GM10248 (cell line): ENCODE data around the gene TTF1.

ENCODE experiments used
- CTCF ChIA-PET: fragments of 300-600 bp; sonication (Branson Sonifier 250); formaldehyde crosslinking; extraction: SDS; loops from one replicate; lab custom pipeline; 2021; ENCODE audit warnings: antibody characterized with exemption; lab: Yijun Ruan, JAX
- POLR2A ChIA-PET: fragments of 350-650 bp; sonication (Branson Sonifier 250); formaldehyde crosslinking; extraction: SDS; loops from one replicate; lab custom pipeline; 2020; ENCODE audit warnings: antibody characterized with exemption; lab: Yijun Ruan, JAX
- DNase-seq: peaks from one replicate; pipeline ENCODE4 v3.0.0; 2012; ENCODE audit errors: extremely low spot score
- CTCF ChIP-seq: IDR thresholded peaks from 2 replicates; pipeline ENCODE4 v1.5.1; 2012; ENCODE audit warnings: mild to moderate bottlenecking, low read depth; ENCODE audit errors: extremely low read depth, missing control alignments, control extremely low read depth

Gene TTF1

GRCh38 chr9:132415181-132415580, 8.5 kb upstream of the TTF1 start:
- no peak for TF ChIP-seq CTCF
- CTCF ChIA-PET, result interaction anchor here (1.1 to 2.2 kb wide), 6 partner anchors 10 to 159 kb away, joined by 3 to 10 read pairs (median 4); no protein-coding TSS in a partner anchor
- DNase-seq, result no peak
- POLR2A ChIA-PET, result interaction anchor here (0.6 kb wide), 1 partner anchor 95 kb away, joined by 4 read pairs; no protein-coding TSS in a partner anchor

- no peak for TF ChIP-seq CTCF
- ChIA-PET CTCF (interaction anchor here (0.9 to 2.2 kb wide), 8 partner anchors 10 to 490 kb away, joined by 3 to 10 read pairs (median 4); no protein-coding TSS in a partner anchor), POLR2A (interaction anchor here (0.6 kb wide), 1 partner anchor 95 kb away, joined by 4 read pairs; no protein-coding TSS in a partner anchor)
- no peak for DNase-seq
Measured at GRCh38 chr9:132414731-132415130, 8.1 kb upstream of the TTF1 start.

GRCh38 chr9:132413926-132414325, 7.3 kb upstream of the TTF1 start:
- ChIA-PET CTCF (interaction anchor here (0.9 to 2.2 kb wide), 7 partner anchors 11 to 491 kb away, joined by 3 to 10 read pairs (median 4); no protein-coding TSS in a partner anchor), POLR2A (no interaction called here)
- DNase-seq, result no peak
- no peak for TF ChIP-seq CTCF

- peak; percentile 32 for DNase-seq
- POLR2A ChIA-PET, result no interaction called here
- peak; percentile 40 for TF ChIP-seq CTCF
- CTCF ChIA-PET, result interaction anchor here (1.0 to 1.9 kb wide), 8 partner anchors 9 to 563 kb away, joined by 3 to 17 read pairs (median 4); no protein-coding TSS in a partner anchor
Measured at GRCh38 chr9:132412089-132412488, 5.4 kb upstream of the TTF1 start.

GRCh38 chr9:132411091-132411508, 4.5 kb upstream of the TTF1 start:
- POLR2A ChIA-PET, result no interaction called here
- CTCF ChIA-PET, result interaction anchor here (0.7 to 1.9 kb wide), 4 partner anchors 12 to 611 kb away, joined by 3 to 4 read pairs (median 3); no protein-coding TSS in a partner anchor
- peak; percentile 86 for TF ChIP-seq CTCF
- peak; percentile 75 for DNase-seq

GRCh38 chr9:132410642-132411041, 4.0 kb upstream of the TTF1 start:
- no peak for TF ChIP-seq CTCF
- POLR2A ChIA-PET, result no interaction called here
- DNase-seq, result no peak
- CTCF ChIA-PET, result interaction anchor here (0.7 to 1.9 kb wide), 7 partner anchors 8 to 612 kb away, joined by 3 to 4 read pairs (median 3); no protein-coding TSS in a partner anchor
